Measurements from ENCODE around the gene SPDYE17. TPM values are rescaled to one million over a fixed set of nuclear protein-coding genes. Genes with fewer than 3 reads are reported as not detected.
"Not testable (repeated sequence)": the region's sequence is repeated elsewhere in the genome, so short reads cannot be mapped to it uniquely, and the experiment has no call there.

Gene SPDYE17
- total RNA-seq, 8 experiments from 2014 or later, result not detected

GRCh38 chr7:77006127-77007110 is 25.7 kb downstream of the SPDYE17 start:
- in situ Hi-C loops (cut with MboI; ENCODE audit: low pct_unique_long_range_greater_than_20kb in 2 of 9, low sequenced_read_pairs in 9 of 9, unreplicated experiment in 9 of 9); H3K27ac ChIP-seq; H3K4me1 ChIP-seq (replicated peaks in 1 of 2); H3K4me3 ChIP-seq: not testable (repeated sequence)
- no CpG with 5 or more reads among the region's 22 CpGs for WGBS, 10 experiments
- peak in 2 of 8 experiments; percentile 22 to 67 for ATAC-seq (replicated peaks in 6 of 8)

GRCh38 chr7:77005461-77006057 is 26.6 kb downstream of the SPDYE17 start:
- H3K4me3 ChIP-seq; H3K4me1 ChIP-seq (replicated peaks in 1 of 2); H3K27ac ChIP-seq; ATAC-seq (replicated peaks in 6 of 8); in situ Hi-C loops (cut with MboI; ENCODE audit: low pct_unique_long_range_greater_than_20kb in 2 of 9, low sequenced_read_pairs in 9 of 9, unreplicated experiment in 9 of 9): not testable (repeated sequence)
- WGBS, 10 experiments, result no CpG with 5 or more reads among the region's 27 CpGs

GRCh38 chr7:77004151-77004550 is 28.0 kb downstream of the SPDYE17 start:
- no CpG with 5 or more reads among the region's 18 CpGs for WGBS, 10 experiments
- in situ Hi-C loops (cut with MboI; ENCODE audit: low pct_unique_long_range_greater_than_20kb in 2 of 9, low sequenced_read_pairs in 9 of 9, unreplicated experiment in 9 of 9); ATAC-seq (replicated peaks in 6 of 8); H3K4me1 ChIP-seq (replicated peaks in 1 of 2); H3K27ac ChIP-seq; H3K4me3 ChIP-seq: not testable (repeated sequence)

DNA sequence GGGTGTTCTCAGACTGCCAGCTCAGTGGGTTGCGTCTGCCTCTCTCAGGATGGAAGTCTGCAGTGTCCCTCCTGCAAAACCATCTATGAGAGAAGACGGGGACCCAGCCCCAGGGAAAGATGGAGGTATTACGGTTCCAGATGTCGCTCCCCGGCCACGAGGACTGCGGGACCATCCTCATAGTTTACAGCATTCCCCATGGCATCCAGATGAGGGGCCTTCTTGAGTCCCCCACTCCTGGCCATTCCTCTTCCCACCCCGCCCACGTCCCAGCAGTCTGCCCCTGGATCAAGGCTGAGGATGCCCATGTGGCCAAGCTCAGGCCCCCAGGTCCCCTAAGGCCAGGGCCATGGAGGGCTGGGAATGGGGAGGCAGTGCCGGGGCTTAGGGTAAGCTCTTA is 28.9 kb downstream of the SPDYE17 start:
- in situ Hi-C loops (cut with MboI; ENCODE audit: low pct_unique_long_range_greater_than_20kb in 2 of 9, low sequenced_read_pairs in 9 of 9, unreplicated experiment in 9 of 9); H3K27ac ChIP-seq; H3K4me1 ChIP-seq (replicated peaks in 1 of 2); H3K4me3 ChIP-seq; ATAC-seq (replicated peaks in 6 of 8): not testable (repeated sequence)
- no CpG with 5 or more reads among the region's 10 CpGs for WGBS, 10 experiments

- in situ Hi-C loops (cut with MboI; ENCODE audit: low pct_unique_long_range_greater_than_20kb in 2 of 9, low sequenced_read_pairs in 9 of 9, unreplicated experiment in 9 of 9); H3K4me3 ChIP-seq; H3K27ac ChIP-seq; H3K4me1 ChIP-seq (replicated peaks in 1 of 2); ATAC-seq (replicated peaks in 6 of 8): not testable (repeated sequence)
- no CpG with 5 or more reads among the region's 21 CpGs for WGBS, 10 experiments
Observed at GRCh38 chr7:77002678-77003233, 29.4 kb downstream of the SPDYE17 start.

GRCh38 chr7:77002104-77002503 is 30.1 kb downstream of the SPDYE17 start:
- WGBS, 10 experiments, result 50% methylated on average over 2 of the region's 15 CpGs; no CpG with 5 or more reads in 9 of the 10 experiments
- H3K4me1 ChIP-seq (replicated peaks in 1 of 2); H3K27ac ChIP-seq; in situ Hi-C loops (cut with MboI; ENCODE audit: low pct_unique_long_range_greater_than_20kb in 2 of 9, low sequenced_read_pairs in 9 of 9, unreplicated experiment in 9 of 9); H3K4me3 ChIP-seq: not testable (repeated sequence)
- ATAC-seq (replicated peaks in 6 of 8), result peak in 1 of 8 experiments; percentile 17

GRCh38 chr7:76999474-77000107 is 32.6 kb downstream of the SPDYE17 start:
- H3K4me3 ChIP-seq; H3K4me1 ChIP-seq (replicated peaks in 1 of 2); H3K27ac ChIP-seq; in situ Hi-C loops (cut with MboI; ENCODE audit: low pct_unique_long_range_greater_than_20kb in 2 of 9, low sequenced_read_pairs in 9 of 9, unreplicated experiment in 9 of 9): not testable (repeated sequence)
- peak in 6 of 8 experiments; percentile 61 to 79 (median 70) for ATAC-seq (replicated peaks in 6 of 8)
- no CpG with 5 or more reads among the region's 37 CpGs for WGBS, 10 experiments

DNA sequence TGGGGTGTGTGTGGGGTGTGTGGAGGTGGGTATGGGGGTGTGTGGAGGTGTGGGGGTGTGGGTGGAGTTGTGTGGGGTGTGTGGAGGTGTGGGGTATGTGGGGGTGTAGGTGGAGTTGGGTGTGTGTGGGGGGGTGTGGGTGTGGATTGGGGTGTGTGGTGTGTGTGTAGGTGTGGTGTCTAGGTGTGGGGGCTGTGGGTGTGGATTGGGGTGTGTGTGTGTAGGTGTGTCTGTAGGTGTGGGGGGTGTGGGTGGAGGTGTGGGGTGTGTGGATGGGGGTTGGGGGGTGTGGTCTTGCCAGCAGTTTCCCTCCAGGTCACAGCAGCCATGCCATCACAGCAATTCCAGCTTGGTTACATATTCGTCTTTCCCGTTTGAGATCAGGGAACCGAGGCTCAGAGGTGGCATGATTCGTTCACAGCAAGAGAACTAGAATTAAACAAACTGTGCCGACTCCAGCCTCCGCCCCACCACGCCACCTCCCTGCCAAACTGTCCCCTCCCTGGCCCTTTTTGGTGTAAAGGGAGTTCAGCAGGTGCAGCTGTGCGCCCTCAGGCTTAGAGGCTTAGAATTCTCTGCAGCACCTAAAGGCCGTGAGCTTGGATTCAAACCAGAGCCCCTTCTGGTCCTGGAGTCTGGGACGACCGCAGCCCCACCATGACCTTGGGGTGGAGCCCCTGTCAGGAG is 33.3 kb downstream of the SPDYE17 start:
- H3K4me3 ChIP-seq; ATAC-seq (replicated peaks in 6 of 8); H3K4me1 ChIP-seq (replicated peaks in 1 of 2); in situ Hi-C loops (cut with MboI; ENCODE audit: low pct_unique_long_range_greater_than_20kb in 2 of 9, low sequenced_read_pairs in 9 of 9, unreplicated experiment in 9 of 9); H3K27ac ChIP-seq: not testable (repeated sequence)
- no CpG with 5 or more reads among the region's 11 CpGs for WGBS, 10 experiments

- ATAC-seq (replicated peaks in 6 of 8), result no peak
- Histone ChIP-seq H3K4me3 (no peak overlapping the region), H3K4me1 (replicated peaks in 1 of 2) (no peaks in the 10 kb centered on the region), H3K27ac (no peak overlapping the region)
- in situ Hi-C loops (cut with MboI; ENCODE audit: low pct_unique_long_range_greater_than_20kb in 2 of 9, low sequenced_read_pairs in 9 of 9, unreplicated experiment in 9 of 9), result no loop called here
- no CpG with 5 or more reads among the region's 3 CpGs for WGBS, 10 experiments
Observed at GRCh38 chr7:76998285-76998589, 33.9 kb downstream of the SPDYE17 start.

DNA sequence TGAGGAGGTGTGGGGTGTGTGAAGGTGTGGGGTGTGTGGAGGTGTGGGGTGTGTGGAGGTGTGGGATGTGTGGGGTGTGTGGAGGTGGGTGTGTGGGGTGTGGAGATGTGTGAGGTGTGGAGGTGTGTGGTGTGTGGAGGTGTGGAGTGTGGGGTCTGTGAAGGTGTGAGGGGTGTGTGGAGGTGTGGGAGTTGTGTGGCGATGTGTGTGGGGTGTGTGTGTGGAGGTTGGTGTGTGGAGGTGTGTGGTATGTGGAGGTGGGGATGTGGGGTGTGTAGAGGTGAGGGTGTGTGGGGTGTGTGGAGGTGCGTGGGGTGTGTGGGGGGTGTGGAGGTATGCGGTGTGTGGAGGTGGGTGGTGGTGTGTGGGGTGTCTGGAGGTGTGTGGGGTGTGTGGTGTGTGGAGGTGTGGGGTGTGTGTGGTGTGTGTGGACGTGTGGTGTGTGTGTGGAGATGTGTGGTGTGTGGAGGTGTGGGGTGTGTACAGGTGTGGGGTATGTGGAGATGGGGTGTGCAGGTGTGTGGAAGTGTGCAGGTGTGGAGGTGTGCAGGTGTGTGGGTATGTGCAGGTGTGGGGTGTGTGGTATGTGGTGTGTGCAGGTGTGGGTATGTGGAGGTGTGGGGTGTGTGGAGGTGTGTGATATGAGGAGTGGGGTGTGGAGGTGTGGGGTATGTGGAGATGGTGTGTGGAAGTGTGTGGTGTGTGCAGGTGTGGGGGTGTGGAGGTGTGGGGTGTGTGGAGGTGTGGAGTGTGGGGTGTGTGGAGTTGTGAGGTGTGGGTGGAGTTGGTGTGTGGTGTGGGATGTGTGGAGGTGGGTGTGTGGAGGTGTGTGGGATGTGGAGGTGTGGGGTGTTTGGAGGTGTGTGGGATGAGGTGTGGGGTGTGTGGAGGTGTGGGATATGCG is 34.5 kb downstream of the SPDYE17 start:
- ATAC-seq (replicated peaks in 6 of 8), result peak in 4 of 8 experiments; percentile 8 to 19 (median 12)
- no CpG with 5 or more reads among the region's 5 CpGs for whole genome bisulfite sequencing, 10 experiments
- no peak overlapping the region for H3K27ac ChIP-seq
- in situ Hi-C loops (cut with MboI; ENCODE audit: low pct_unique_long_range_greater_than_20kb in 2 of 9, low sequenced_read_pairs in 9 of 9, unreplicated experiment in 9 of 9), result no loop called here
- H3K4me3 ChIP-seq, result no peak overlapping the region
- H3K4me1 ChIP-seq (replicated peaks in 1 of 2), result no peaks in the 10 kb centered on the region

DNA sequence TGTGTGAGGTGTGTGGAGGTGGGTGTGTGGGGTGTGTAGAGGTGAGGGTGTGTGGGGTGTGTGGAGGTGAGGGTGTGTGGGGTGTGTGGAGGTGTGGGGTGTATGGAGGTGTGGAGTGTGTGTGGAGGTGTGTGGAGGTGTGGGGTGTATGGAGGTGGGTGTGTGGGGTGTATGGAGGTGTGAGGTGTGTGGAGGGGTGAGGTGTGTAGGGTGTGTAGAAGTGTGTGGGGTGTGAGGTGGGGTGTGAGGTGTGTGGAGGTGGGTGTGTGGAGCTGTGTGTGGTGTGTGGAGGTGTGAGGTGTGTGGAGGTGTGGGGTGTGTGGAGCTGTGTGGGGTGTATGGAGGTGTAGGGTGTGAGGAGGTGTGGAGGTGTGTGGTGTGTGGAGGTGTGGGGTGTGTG is 35.2 kb downstream of the SPDYE17 start:
- H3K27ac ChIP-seq; H3K4me3 ChIP-seq; H3K4me1 ChIP-seq (replicated peaks in 1 of 2); in situ Hi-C loops (cut with MboI; ENCODE audit: low pct_unique_long_range_greater_than_20kb in 2 of 9, low sequenced_read_pairs in 9 of 9, unreplicated experiment in 9 of 9): not testable (repeated sequence)
- ATAC-seq (replicated peaks in 6 of 8), result peak in 4 of 8 experiments; percentile 8 to 19 (median 14)

DNA sequence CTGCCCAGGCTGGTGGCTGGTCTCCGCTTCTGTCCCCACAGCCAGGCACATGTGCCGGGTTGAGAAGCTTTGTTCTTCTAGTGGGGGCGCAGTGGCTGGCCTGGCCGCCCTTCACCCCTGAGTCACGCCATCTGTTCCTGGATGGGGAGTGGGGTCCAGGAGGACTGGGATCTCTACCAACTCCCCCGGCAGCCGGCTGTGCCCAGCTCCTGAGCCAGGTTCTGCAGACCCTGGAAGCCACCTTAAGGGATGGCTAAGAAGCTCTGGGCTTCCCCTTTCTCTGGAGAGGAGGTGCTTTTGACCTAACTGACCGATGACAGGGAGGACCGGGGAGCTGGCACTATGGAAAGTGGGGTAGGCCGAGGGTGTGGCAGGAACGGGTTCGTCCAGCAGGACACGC is 37.9 kb downstream of the SPDYE17 start:
- H3K4me3 ChIP-seq; ATAC-seq (replicated peaks in 6 of 8); in situ Hi-C loops (cut with MboI; ENCODE audit: low pct_unique_long_range_greater_than_20kb in 2 of 9, low sequenced_read_pairs in 9 of 9, unreplicated experiment in 9 of 9); H3K27ac ChIP-seq; H3K4me1 ChIP-seq (replicated peaks in 1 of 2): not testable (repeated sequence)
- WGBS, 10 experiments, result no CpG with 5 or more reads among the region's 13 CpGs
